ENCODE results near the gene SEC14L1. TPM values are rescaled to one million over a fixed set of nuclear protein-coding genes. Genes with fewer than 3 reads are reported as not detected.
A peak's percentile ranks its signal among the peaks of the same experiment; 100 is the strongest.

The SEC14L1 gene
- total RNA-seq, 1 donor from 2014 or later = 146 TPM

DNA sequence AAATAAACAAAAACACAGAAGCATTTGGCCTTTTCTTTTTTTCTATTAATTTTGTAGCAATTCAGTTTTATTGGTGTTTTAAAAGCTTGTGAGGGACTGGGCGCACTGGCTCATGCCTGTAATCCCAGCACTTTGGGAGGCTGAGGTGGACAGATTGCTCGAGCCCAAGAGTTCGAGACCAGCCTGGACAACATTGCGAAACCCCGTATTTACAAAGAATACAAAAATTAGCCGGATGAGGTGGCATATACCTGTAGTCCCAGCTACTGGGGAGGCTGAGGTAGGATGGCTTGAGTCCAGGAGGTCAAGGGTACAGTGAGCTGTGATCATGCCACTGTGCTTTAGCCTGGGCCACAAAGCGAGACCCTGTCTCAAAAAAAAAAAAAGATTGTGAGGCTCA is 53.4 kb downstream of the SEC14L1 start:
- Histone ChIP-seq H3K36me3 (peaks cover 88% of the 10 kb centered on the region), H3K4me1 (peaks cover 2% of the 10 kb centered on the region), H3K27me3 (ENCODE audit: low read depth) (no peaks in the 10 kb centered on the region), H3K9me3 (no peaks in the 10 kb centered on the region), H3K27ac (no peak overlapping the region), H3K4me3 (no peak overlapping the region)
- ATAC-seq (no peak), DNase-seq (no peak)
- intact Hi-C loops (cut with DNase I) = no loop called here
- TF ChIP-seq, protein P1, sequence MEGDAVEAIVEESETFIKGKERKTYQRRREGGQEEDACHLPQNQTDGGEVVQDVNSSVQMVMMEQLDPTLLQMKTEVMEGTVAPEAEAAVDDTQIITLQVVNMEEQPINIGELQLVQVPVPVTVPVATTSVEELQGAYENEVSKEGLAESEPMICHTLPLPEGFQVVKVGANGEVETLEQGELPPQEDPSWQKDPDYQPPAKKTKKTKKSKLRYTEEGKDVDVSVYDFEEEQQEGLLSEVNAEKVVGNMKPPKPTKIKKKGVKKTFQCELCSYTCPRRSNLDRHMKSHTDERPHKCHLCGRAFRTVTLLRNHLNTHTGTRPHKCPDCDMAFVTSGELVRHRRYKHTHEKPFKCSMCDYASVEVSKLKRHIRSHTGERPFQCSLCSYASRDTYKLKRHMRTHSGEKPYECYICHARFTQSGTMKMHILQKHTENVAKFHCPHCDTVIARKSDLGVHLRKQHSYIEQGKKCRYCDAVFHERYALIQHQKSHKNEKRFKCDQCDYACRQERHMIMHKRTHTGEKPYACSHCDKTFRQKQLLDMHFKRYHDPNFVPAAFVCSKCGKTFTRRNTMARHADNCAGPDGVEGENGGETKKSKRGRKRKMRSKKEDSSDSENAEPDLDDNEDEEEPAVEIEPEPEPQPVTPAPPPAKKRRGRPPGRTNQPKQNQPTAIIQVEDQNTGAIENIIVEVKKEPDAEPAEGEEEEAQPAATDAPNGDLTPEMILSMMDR (IDR thresholded peaks at IDR 0.05) = no peak

DNA sequence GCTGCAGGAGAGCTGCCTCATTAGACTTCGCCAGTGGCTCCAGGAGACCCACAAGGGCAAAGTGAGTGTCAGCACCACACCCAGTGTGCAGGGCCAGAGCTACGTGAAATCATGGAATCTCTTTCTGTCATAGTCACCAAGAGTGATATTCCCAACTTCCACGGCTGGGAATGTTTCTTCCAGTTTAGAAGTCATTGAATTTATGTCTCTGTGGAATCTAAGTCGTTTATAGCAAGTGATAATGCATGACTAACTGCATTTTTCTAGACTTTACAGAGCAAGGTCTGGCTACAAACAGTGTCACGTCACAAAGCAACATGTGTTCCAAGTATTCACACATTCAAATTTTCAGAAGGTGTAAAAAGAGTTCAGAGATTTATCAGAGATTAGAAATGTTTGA is 55.5 kb downstream of the SEC14L1 start:
- DNase-seq = no peak
- peaks cover 99% of the 10 kb centered on the region for H3K36me3 ChIP-seq
- H3K27me3 ChIP-seq (ENCODE audit: low read depth) = no peaks in the 10 kb centered on the region
- no peaks in the 10 kb centered on the region for H3K4me1 ChIP-seq
- no peak overlapping the region for H3K27ac ChIP-seq
- intact Hi-C loops (cut with DNase I) = no loop called here
- no peaks in the 10 kb centered on the region for H3K9me3 ChIP-seq
- TF ChIP-seq, protein P1 (IDR thresholded peaks at IDR 0.05) = no peak
- ATAC-seq = no peak
- no peak overlapping the region for H3K4me3 ChIP-seq

- TF ChIP-seq, protein P1 (IDR thresholded peaks at IDR 0.05) = no peak
- no peak for DNase-seq
- H3K4me1 ChIP-seq = no peaks in the 10 kb centered on the region
- ATAC-seq = no peak
- H3K36me3 ChIP-seq = peaks cover 99% of the 10 kb centered on the region
- intact Hi-C loops (cut with DNase I) = no loop called here
- H3K27me3 ChIP-seq (ENCODE audit: low read depth) = no peaks in the 10 kb centered on the region
- H3K27ac ChIP-seq = no peak overlapping the region
- H3K9me3 ChIP-seq = no peaks in the 10 kb centered on the region
- no peak overlapping the region for H3K4me3 ChIP-seq
These were observed 56.3 kb downstream of the SEC14L1 start for GRCh38 chr17:77197115-77197514.

DNA sequence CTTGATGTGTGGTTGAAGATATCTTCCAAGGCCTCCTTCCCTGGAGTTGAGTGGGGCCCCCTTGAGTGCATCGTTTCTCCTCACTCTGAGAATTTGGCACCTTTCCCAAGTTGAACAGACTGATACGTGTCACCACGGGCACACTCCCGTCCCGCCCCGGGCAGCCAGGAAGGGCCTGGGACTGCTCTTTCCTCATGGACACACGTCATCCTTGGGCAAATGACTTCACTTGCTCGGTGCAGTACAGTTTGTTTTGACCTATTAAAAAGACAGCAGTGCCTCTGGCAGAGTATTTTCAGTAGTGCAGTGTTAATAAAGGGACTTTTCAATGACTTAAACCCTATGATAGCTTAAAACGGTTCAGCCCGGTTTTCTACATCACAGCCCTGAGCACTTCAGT is 59.9 kb downstream of the SEC14L1 start:
- Histone ChIP-seq H3K27me3 (ENCODE audit: low read depth) (no peaks in the 10 kb centered on the region), H3K27ac (no peak overlapping the region), H3K4me3 (no peak overlapping the region), H3K36me3 (peaks cover 100% of the 10 kb centered on the region), H3K9me3 (no peaks in the 10 kb centered on the region), H3K4me1 (peaks cover 2% of the 10 kb centered on the region)
- DNase-seq = no peak
- TF ChIP-seq, protein P1 (IDR thresholded peaks at IDR 0.05) = no peak
- ATAC-seq = peak; percentile 59 to 65
- intact Hi-C loops (cut with DNase I) = no loop called here

DNA sequence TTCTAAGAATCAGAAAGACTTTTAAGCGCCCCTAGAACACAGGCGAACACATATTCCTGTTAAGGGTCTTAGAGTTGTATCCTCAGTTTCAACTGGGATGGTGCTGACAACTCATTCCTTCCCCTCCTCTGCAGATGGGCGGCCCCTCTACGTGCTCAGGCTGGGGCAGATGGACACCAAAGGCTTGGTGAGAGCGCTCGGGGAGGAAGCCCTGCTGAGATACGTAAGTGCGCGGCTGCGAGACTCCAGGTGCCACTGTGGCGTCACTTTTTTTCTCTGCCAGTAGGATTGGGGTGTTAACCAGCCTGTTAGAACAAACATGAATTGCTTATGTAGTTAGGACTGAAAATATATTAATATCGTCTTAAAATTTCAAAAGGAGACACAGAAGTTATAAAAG is 62.7 kb downstream of the SEC14L1 start:
- Histone ChIP-seq H3K36me3 (peaks cover 100% of the 10 kb centered on the region), H3K27ac (no peak overlapping the region), H3K9me3 (no peaks in the 10 kb centered on the region), H3K4me1 (peaks cover 10% of the 10 kb centered on the region), H3K27me3 (ENCODE audit: low read depth) (no peaks in the 10 kb centered on the region), H3K4me3 (no peak overlapping the region)
- ATAC-seq = no peak
- DNase-seq = no peak
- intact Hi-C loops (cut with DNase I) = no loop called here
- TF ChIP-seq, protein P1 (IDR thresholded peaks at IDR 0.05) = no peak

- Histone ChIP-seq H3K4me1 (peaks cover 13% of the 10 kb centered on the region), H3K27me3 (ENCODE audit: low read depth) (no peaks in the 10 kb centered on the region), H3K27ac (no peak overlapping the region), H3K4me3 (no peak overlapping the region), H3K36me3 (peaks cover 100% of the 10 kb centered on the region), H3K9me3 (no peaks in the 10 kb centered on the region)
- TF ChIP-seq, protein P1 (IDR thresholded peaks at IDR 0.05) = no peak
- ATAC-seq (no peak), DNase-seq (no peak)
- intact Hi-C loops (cut with DNase I) = no loop called here
These were observed 63.1 kb downstream of the SEC14L1 start for GRCh38 chr17:77203846-77204245.
